Mesenchymal stem cell (in vitro differentiated cells and primary cell): ENCODE measurements around the gene APPL2.

Source experiments
- DNase-seq: peaks from one replicate; pipeline ENCODE4 v3.0.0-alpha.2; 2013
- H2AFZ ChIP-seq: one replicate; pipeline ENCODE4 v1.6.1; 2013; ENCODE audit warnings: low read depth, mild to moderate bottlenecking, control low read depth, inconsistent platforms, low read length, moderate library complexity
- H2AK5ac ChIP-seq: 2 replicates; pipeline ENCODE4 v1.6.1; 2013; ENCODE audit warnings: low read length, moderate library complexity, mild to moderate bottlenecking, inconsistent platforms; ENCODE audit not compliant: severe bottlenecking
- H2BK120ac ChIP-seq: one replicate; pipeline ENCODE4 v1.6.1; 2013; ENCODE audit warnings: low read depth, mild to moderate bottlenecking, inconsistent platforms, low read length, moderate library complexity
- H2BK12ac ChIP-seq, 2 experiments: one replicate each; pipeline ENCODE4 v1.6.1; 2013; ENCODE audit warnings: inconsistent platforms in 2 of 2, low read length in 2 of 2, mild to moderate bottlenecking in 2 of 2, moderate library complexity in 2 of 2, control low read depth in 1 of 2
- H2BK15ac ChIP-seq: one replicate; pipeline ENCODE4 v1.6.1; 2013; ENCODE audit warnings: mild to moderate bottlenecking, low read depth, inconsistent platforms; ENCODE audit not compliant: poor library complexity, severe bottlenecking
- H2BK5ac ChIP-seq: 2 replicates; pipeline ENCODE4 v1.6.1; 2013; ENCODE audit warnings: low read depth, mild to moderate bottlenecking, low read length, control low read depth, inconsistent platforms; ENCODE audit not compliant: poor library complexity, severe bottlenecking
- H3K14ac ChIP-seq, 2 experiments: one replicate each; pipeline ENCODE4 v1.6.1; 2013; ENCODE audit warnings: inconsistent platforms in 2 of 2, low read length in 2 of 2, control low read depth in 1 of 2, mild to moderate bottlenecking in 1 of 2, moderate library complexity in 1 of 2
- H3K18ac ChIP-seq, 2 experiments: one replicate each; pipeline ENCODE4 v1.6.1; 2013; ENCODE audit warnings: inconsistent platforms in 2 of 2, low read length in 2 of 2, control low read depth in 1 of 2, low read depth in 1 of 2, mild to moderate bottlenecking in 1 of 2
- H3K23ac ChIP-seq, 2 experiments: one replicate each; pipeline ENCODE4 v1.6.1; 2013; ENCODE audit warnings: inconsistent platforms in 2 of 2, low read length in 2 of 2, mild to moderate bottlenecking in 2 of 2, moderate library complexity in 2 of 2, control low read depth in 1 of 2
- H3K27ac ChIP-seq: 2 replicates; pipeline ENCODE4 v1.5.1; 2013; ENCODE audit warnings: mild to moderate bottlenecking, moderate library complexity, low read length, control low read depth, inconsistent platforms; ENCODE audit not compliant: poor library complexity, severe bottlenecking
- H3K27me3 ChIP-seq, 2 experiments: 2 replicates each; pipeline versions ENCODE4 v1.6.1 to v1.7.0; 2013; ENCODE audit warnings: low read length in 2 of 2, mild to moderate bottlenecking in 2 of 2, moderate library complexity in 2 of 2, control low read depth in 1 of 2, inconsistent platforms in 1 of 2; ENCODE audit not compliant: control insufficient read depth in 1 of 2, insufficient read depth in 1 of 2
- H3K36me3 ChIP-seq, 2 experiments: 2 replicates each; pipeline versions ENCODE4 v1.6.1 to v1.7.0; 2013; ENCODE audit warnings: low read length in 2 of 2, control low read depth in 1 of 2, inconsistent platforms in 1 of 2, low read depth in 1 of 2, mild to moderate bottlenecking in 1 of 2; ENCODE audit not compliant: insufficient read depth in 2 of 2, control insufficient read depth in 1 of 2
- H3K4ac ChIP-seq, 2 experiments: one replicate each; pipeline ENCODE4 v1.6.1; 2013; ENCODE audit warnings: inconsistent platforms in 2 of 2, low read length in 2 of 2, mild to moderate bottlenecking in 2 of 2, moderate library complexity in 2 of 2, control low read depth in 1 of 2, low read depth in 1 of 2
- H3K4me1 ChIP-seq: 2 replicates; pipeline ENCODE4 v1.6.1; 2013; ENCODE audit warnings: low read depth, low read length, control low read depth; ENCODE audit not compliant: control insufficient read depth, insufficient read depth
- H3K4me2 ChIP-seq: 2 replicates; pipeline ENCODE4 v1.6.1; 2013; ENCODE audit warnings: low read length, mild to moderate bottlenecking, inconsistent platforms; ENCODE audit not compliant: poor library complexity, severe bottlenecking
- H3K4me3 ChIP-seq, 2 experiments: 2 replicates each; pipeline versions ENCODE4 v1.5.1 to v1.7.0; 2013; ENCODE audit warnings: low read length in 2 of 2, mild to moderate bottlenecking in 2 of 2, control low read depth in 1 of 2, low read depth in 1 of 2; ENCODE audit not compliant: insufficient read depth in 1 of 2
- H3K79me1 ChIP-seq: replicated peaks from 2 replicates; pipeline ENCODE4 v1.6.1; 2013; ENCODE audit warnings: mild to moderate bottlenecking, control low read depth, low read length, inconsistent platforms; ENCODE audit not compliant: poor library complexity, severe bottlenecking
- H3K9ac ChIP-seq: 2 replicates; pipeline ENCODE4 v1.7.0; 2013; ENCODE audit warnings: mild to moderate bottlenecking, low read length, moderate library complexity
- H3K9me3 ChIP-seq: 2 replicates; pipeline ENCODE4 v1.7.0; 2013; ENCODE audit warnings: mild to moderate bottlenecking, low read length; ENCODE audit not compliant: control insufficient read depth
- H4K8ac ChIP-seq: one replicate; pipeline ENCODE4 v1.6.1; 2013; ENCODE audit warnings: inconsistent platforms, mild to moderate bottlenecking, low read length, moderate library complexity
- H4K91ac ChIP-seq: one replicate; pipeline ENCODE4 v1.6.1; 2013; ENCODE audit warnings: mild to moderate bottlenecking, low read length, inconsistent platforms
- WGBS: methylation state at CpG from one replicate; pipeline ENCODE4 v1.1.7; 2013; ENCODE audit warnings: mixed read lengths; 5-methylcytosine and 5-hydroxymethylcytosine counted together

Gene APPL2

GRCh38 chr12:105261010-105261409, 25.0 kb upstream of the APPL2 start:
- no peak overlapping the region for H2AK5ac ChIP-seq
- no peak overlapping the region for H3K27ac ChIP-seq
- H3K4me3 ChIP-seq: no peak overlapping the region
- no peak overlapping the region for H3K4ac ChIP-seq
- H3K9ac ChIP-seq: no peak overlapping the region
- WGBS: no CpG with 5 or more reads among the region's 2 CpGs
- H4K91ac ChIP-seq: no peak overlapping the region
- H2AFZ ChIP-seq: no peak overlapping the region
- H2BK15ac ChIP-seq: no peak overlapping the region
- no peak overlapping the region for H2BK12ac ChIP-seq
- H3K4me2 ChIP-seq: no peak overlapping the region
- H3K9me3 ChIP-seq: no peaks in the 10 kb centered on the region
- no peak overlapping the region for H4K8ac ChIP-seq
- H3K4me1 ChIP-seq: no peaks in the 10 kb centered on the region
- H3K14ac ChIP-seq: no peak overlapping the region
- no peak overlapping the region for H3K18ac ChIP-seq
- no peak overlapping the region for H2BK120ac ChIP-seq
- no peak for DNase-seq
- no peak overlapping the region for H3K23ac ChIP-seq
- H3K27me3 ChIP-seq: no peaks in the 10 kb centered on the region
- no peaks in the 10 kb centered on the region for H3K36me3 ChIP-seq
- no peak overlapping the region for H2BK5ac ChIP-seq
- no peaks in the 10 kb centered on the region for H3K79me1 ChIP-seq

- H2AK5ac ChIP-seq: no peak overlapping the region
- no peaks in the 10 kb centered on the region for H3K36me3 ChIP-seq
- H2BK15ac ChIP-seq: no peak overlapping the region
- no peak overlapping the region for H2BK12ac ChIP-seq
- no peak overlapping the region for H3K14ac ChIP-seq
- H3K4me3 ChIP-seq: no peak overlapping the region
- H4K91ac ChIP-seq: no peak overlapping the region
- no peak overlapping the region for H2BK120ac ChIP-seq
- H3K27ac ChIP-seq: no peak overlapping the region
- no peak overlapping the region for H4K8ac ChIP-seq
- no peak overlapping the region for H3K9ac ChIP-seq
- no peaks in the 10 kb centered on the region for H3K9me3 ChIP-seq
- H3K4me1 ChIP-seq: peaks cover 2% of the 10 kb centered on the region
- no peak overlapping the region for H3K23ac ChIP-seq
- DNase-seq: no peak
- 89% methylated on average over 3 of the region's 3 CpGs for WGBS
- no peaks in the 10 kb centered on the region for H3K79me1 ChIP-seq
- peak overlapping the region in 1 of 2 experiments; percentile 5 for H3K18ac ChIP-seq
- no peak overlapping the region for H2AFZ ChIP-seq
- H2BK5ac ChIP-seq: no peak overlapping the region
- H3K4me2 ChIP-seq: no peak overlapping the region
- no peak overlapping the region for H3K4ac ChIP-seq
- H3K27me3 ChIP-seq: no peaks in the 10 kb centered on the region
These were observed 23.3 kb upstream of the APPL2 start for GRCh38 chr12:105259226-105259625.

GRCh38 chr12:105257321-105257728, 21.4 kb upstream of the APPL2 start:
- Histone ChIP-seq H3K4me3 (peak overlapping the region in 1 of 2 experiments; percentile 46), H3K4me1 (peaks cover 8% of the 10 kb centered on the region), H3K79me1 (no peaks in the 10 kb centered on the region), H3K9me3 (no peaks in the 10 kb centered on the region), H3K18ac (no peak overlapping the region), H2BK5ac (no peak overlapping the region), H3K27ac (peak overlapping the region; percentile 78), H3K36me3 (no peaks in the 10 kb centered on the region), H3K4me2 (no peak overlapping the region), H3K4ac (no peak overlapping the region), H4K91ac (no peak overlapping the region), H2BK12ac (no peak overlapping the region), H2AFZ (no peak overlapping the region), H2BK120ac (no peak overlapping the region), H3K27me3 (no peaks in the 10 kb centered on the region), H3K14ac (no peak overlapping the region), H3K23ac (no peak overlapping the region), H3K9ac (peak overlapping the region; percentile 70), H2AK5ac (peak overlapping the region; percentile 50), H2BK15ac (no peak overlapping the region), H4K8ac (no peak overlapping the region)
- WGBS: 33% methylated on average over 3 of the region's 4 CpGs
- peak; percentile 88 for DNase-seq

GRCh38 chr12:105256921-105257320, 20.9 kb upstream of the APPL2 start:
- peak overlapping the region; percentile 78 for H3K27ac ChIP-seq
- no peak overlapping the region for H4K91ac ChIP-seq
- no peak overlapping the region for H3K14ac ChIP-seq
- H3K9ac ChIP-seq: peak overlapping the region; percentile 70
- no peak overlapping the region for H3K18ac ChIP-seq
- H3K9me3 ChIP-seq: no peaks in the 10 kb centered on the region
- peak overlapping the region in 1 of 2 experiments; percentile 5 for H3K4me3 ChIP-seq
- peak; percentile 82 for DNase-seq
- H2BK15ac ChIP-seq: no peak overlapping the region
- no peak overlapping the region for H3K23ac ChIP-seq
- no peaks in the 10 kb centered on the region for H3K27me3 ChIP-seq
- H2BK12ac ChIP-seq: peak overlapping the region in 1 of 2 experiments; percentile 11
- peaks cover 8% of the 10 kb centered on the region for H3K4me1 ChIP-seq
- no peak overlapping the region for H2AK5ac ChIP-seq
- WGBS: 3% methylated on average over 2 of the region's 3 CpGs
- H3K4ac ChIP-seq: no peak overlapping the region
- H2BK5ac ChIP-seq: peak overlapping the region; percentile 25
- H2AFZ ChIP-seq: no peak overlapping the region
- no peak overlapping the region for H4K8ac ChIP-seq
- H3K36me3 ChIP-seq: no peaks in the 10 kb centered on the region
- H3K79me1 ChIP-seq: no peaks in the 10 kb centered on the region
- H2BK120ac ChIP-seq: no peak overlapping the region
- H3K4me2 ChIP-seq: no peak overlapping the region
